DMS53 (cell line): ENCODE results near the gene GDF3.
"Not testable (repeated sequence)": the region's sequence is repeated elsewhere in the genome, so short reads cannot be mapped to it uniquely, and the experiment has no call there.

ENCODE experiments used
- DNase-seq: peaks from one replicate; lab custom pipeline; 2025; lab: John Stamatoyannopoulos, UW

GDF3 gene

GRCh38 chr12:7695566-7696197 is at the start of gene GDF3:
GDF3 (minus strand) TSS chr12:7695775; CDS start chr12:7695728, 47 bp downstream.
- DNase-seq: peak; percentile 22

- no peak for DNase-seq
These were observed 37.4 kb upstream of the GDF3 start for GRCh38 chr12:7732993-7733392.

- DNase-seq: no peak
These were observed 35.9 kb upstream of the GDF3 start for GRCh38 chr12:7731486-7731885.

GRCh38 chr12:7730984-7731383 is 35.4 kb upstream of the GDF3 start:
- DNase-seq: not testable (repeated sequence)

GRCh38 chr12:7729746-7730145 is 34.2 kb upstream of the GDF3 start:
- no peak for DNase-seq

- DNase-seq: no peak
These were observed 28.4 kb upstream of the GDF3 start for GRCh38 chr12:7723926-7724325.

- no peak for DNase-seq
These were observed 24.6 kb upstream of the GDF3 start for GRCh38 chr12:7719946-7720730.

- DNase-seq: peak; percentile 53
These were observed 20.8 kb upstream of the GDF3 start for GRCh38 chr12:7716381-7716780.

- no peak for DNase-seq
These were observed 17.4 kb upstream of the GDF3 start for GRCh38 chr12:7712841-7713442.

GRCh38 chr12:7711133-7711532 is 15.6 kb upstream of the GDF3 start, which contains the start of gene DPPA3:
DPPA3 (plus strand) TSS chr12:7711433; CDS start chr12:7711571, 138 bp downstream.
- no peak for DNase-seq

GRCh38 chr12:7709969-7710675 is 14.5 kb upstream of the GDF3 start:
- DNase-seq: no peak

- no peak for DNase-seq
These were observed 10.3 kb upstream of the GDF3 start for GRCh38 chr12:7705846-7706245.

- no peak for DNase-seq
These were observed 376 bp downstream of the GDF3 start for GRCh38 chr12:7695237-7695560.

- DNase-seq: no peak
These were observed 879 bp downstream of the GDF3 start for GRCh38 chr12:7694556-7695236.

- DNase-seq: no peak
These were observed 1.8 kb downstream of the GDF3 start for GRCh38 chr12:7693793-7694192.

GRCh38 chr12:7681535-7681934 is 14.0 kb downstream of the GDF3 start:
- no peak for DNase-seq

GRCh38 chr12:7679251-7680045 is 16.1 kb downstream of the GDF3 start:
- no peak for DNase-seq

GRCh38 chr12:7678744-7679143 is 16.8 kb downstream of the GDF3 start:
- no peak for DNase-seq

GRCh38 chr12:7677432-7677888 is 18.1 kb downstream of the GDF3 start:
- peak; percentile 46 for DNase-seq

- DNase-seq: not testable (repeated sequence)
These were observed 20.1 kb downstream of the GDF3 start for GRCh38 chr12:7675455-7675854.

GRCh38 chr12:7668171-7668570 is 27.4 kb downstream of the GDF3 start:
- no peak for DNase-seq
